Measurements from ENCODE around the gene SQOR.

Gene SQOR

DNA sequence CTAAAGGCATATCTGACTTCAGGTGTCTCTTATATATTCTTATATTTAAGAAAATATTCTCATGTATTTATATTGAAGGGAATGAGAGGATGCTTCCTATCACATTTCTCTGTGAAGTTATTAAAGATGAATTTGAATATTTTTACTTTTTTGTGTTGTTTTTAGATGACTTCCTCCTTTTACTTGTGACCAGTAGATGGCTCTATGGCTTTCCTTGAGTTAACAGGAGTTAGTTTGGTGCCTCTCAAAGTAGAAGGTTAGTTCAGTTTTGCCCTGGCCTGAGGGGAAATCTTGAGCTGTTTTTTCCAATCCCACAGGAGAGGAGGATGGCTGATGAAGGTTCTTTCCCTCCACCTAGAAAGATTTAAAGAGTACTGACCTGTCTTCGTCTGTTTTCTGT is 80.7 kb downstream of the SQOR start:
- no peak overlapping the region for H3K27ac ChIP-seq
- TF ChIP-seq, protein P1, sequence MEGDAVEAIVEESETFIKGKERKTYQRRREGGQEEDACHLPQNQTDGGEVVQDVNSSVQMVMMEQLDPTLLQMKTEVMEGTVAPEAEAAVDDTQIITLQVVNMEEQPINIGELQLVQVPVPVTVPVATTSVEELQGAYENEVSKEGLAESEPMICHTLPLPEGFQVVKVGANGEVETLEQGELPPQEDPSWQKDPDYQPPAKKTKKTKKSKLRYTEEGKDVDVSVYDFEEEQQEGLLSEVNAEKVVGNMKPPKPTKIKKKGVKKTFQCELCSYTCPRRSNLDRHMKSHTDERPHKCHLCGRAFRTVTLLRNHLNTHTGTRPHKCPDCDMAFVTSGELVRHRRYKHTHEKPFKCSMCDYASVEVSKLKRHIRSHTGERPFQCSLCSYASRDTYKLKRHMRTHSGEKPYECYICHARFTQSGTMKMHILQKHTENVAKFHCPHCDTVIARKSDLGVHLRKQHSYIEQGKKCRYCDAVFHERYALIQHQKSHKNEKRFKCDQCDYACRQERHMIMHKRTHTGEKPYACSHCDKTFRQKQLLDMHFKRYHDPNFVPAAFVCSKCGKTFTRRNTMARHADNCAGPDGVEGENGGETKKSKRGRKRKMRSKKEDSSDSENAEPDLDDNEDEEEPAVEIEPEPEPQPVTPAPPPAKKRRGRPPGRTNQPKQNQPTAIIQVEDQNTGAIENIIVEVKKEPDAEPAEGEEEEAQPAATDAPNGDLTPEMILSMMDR (conservative IDR thresholded peaks at IDR 0.05), result no peak; the same call in 1 of the 2 replicates
- no peak for TF ChIP-seq ZFX (IDR thresholded peaks at IDR 0.05)

DNA sequence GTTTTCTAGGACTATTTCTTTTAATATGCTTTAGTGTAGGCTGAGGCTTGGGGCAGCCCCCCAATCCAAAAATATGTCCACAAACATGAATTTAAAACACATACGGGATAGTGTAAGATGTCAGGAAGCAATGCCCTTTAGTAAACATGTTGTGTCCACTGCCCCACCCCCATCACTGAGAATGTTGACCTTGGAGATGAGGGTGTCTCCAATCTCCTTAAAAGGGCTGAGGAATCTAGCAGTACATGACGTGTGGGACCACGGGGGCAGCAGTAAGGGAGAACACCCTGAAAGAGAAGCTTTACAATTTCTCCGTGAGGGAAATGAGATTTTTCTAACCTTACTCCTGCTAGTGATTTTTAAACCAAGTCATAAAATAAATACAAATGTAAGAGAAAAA is 84.7 kb downstream of the SQOR start:
- no peak for TF ChIP-seq ZFX (IDR thresholded peaks at IDR 0.05)
- TF ChIP-seq, protein P1 (conservative IDR thresholded peaks at IDR 0.05), result no peak
- no peak overlapping the region for H3K27ac ChIP-seq

DNA sequence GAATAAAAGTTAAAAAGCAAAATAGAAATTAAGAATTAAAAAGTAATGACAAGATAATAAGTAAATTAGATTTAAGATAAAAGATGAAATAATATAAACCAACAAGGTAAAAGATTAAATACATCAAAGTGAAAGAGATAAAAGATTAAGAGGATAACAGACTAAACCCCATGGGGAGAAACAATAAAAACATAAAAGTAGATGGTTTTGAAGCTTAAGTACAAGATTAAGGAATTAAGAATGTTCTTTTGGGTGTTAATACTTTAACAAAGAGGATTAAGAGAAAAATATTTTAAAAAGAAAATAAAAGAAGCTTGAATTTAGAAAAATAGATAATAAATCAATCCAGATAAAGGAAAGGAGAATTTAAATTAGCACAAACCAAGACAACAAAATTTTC is 85.4 kb downstream of the SQOR start:
- no peak overlapping the region for H3K27ac ChIP-seq
- TF ChIP-seq ZFX (IDR thresholded peaks at IDR 0.05), result no peak
- TF ChIP-seq, protein P1 (conservative IDR thresholded peaks at IDR 0.05), result no peak

DNA sequence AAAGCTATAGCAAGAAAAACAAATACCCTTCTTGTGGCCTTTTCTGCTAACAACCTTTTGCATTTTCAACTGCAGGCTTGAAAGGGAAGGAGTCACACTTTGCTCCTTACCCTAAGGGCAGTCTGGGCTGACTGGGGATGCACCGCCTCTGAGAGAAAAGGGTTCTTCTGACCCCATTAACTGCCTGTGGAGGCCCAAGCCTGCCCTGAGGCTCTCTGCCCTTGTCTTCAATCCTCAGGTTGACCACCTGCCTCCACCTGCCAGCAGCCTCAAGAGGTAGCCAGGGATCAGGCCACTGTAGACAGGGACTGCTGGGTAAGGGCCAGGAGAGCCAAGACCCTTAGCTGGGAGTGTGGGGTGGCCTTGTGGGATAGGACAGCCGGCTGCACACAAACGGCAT is 93.8 kb downstream of the SQOR start:
- TF ChIP-seq, protein P1 (conservative IDR thresholded peaks at IDR 0.05), result no peak
- TF ChIP-seq ZFX (IDR thresholded peaks at IDR 0.05), result no peak

DNA sequence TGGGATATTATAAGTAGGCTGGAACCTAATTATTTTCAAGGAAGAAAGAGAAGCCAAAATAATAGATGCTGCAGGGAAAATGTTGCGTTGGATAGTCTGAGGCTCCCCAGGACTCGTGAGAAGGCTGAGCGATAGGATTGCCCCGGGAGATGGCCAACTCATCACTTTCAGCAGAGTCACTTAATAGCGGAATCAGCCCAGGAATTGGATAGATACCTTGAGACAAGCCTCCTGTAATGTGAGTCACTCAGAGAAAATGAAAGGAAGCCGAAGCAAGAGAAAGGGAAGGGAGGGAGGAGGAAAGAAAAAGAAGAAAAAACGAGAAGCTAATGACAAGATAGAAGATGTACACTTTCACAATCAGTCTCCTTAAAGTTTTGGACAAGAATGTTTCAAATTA is 94.3 kb downstream of the SQOR start:
- TF ChIP-seq, protein P1 (conservative IDR thresholded peaks at IDR 0.05), result no peak
- TF ChIP-seq ZFX (IDR thresholded peaks at IDR 0.05), result no peak
- H3K27ac ChIP-seq, result no peak overlapping the region

More for the DNA sequence above, 93.8 kb downstream of the SQOR start:
- H3K27ac ChIP-seq, result no peak overlapping the region

DNA sequence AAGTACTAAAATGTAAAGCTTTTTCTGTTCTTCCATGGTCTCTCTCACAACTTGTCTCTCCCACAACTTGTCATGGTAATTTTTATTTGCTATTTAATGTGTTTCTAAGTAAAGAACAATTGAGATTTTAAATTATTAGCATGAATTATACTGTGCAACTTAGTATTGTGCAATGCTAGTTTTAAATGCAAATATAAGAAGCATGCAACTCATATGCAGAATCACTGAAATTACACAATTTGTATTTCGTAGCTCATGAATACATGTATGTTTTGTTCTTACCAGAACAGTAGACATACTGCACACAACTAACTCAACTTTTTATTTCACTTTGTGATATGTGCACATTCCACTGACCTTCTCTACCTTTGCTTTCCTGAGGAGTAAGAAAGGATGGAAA is 96.5 kb downstream of the SQOR start:
- no peak for TF ChIP-seq ZFX (IDR thresholded peaks at IDR 0.05)
- TF ChIP-seq, protein P1 (conservative IDR thresholded peaks at IDR 0.05), result no peak
- H3K27ac ChIP-seq, result no peak overlapping the region

DNA sequence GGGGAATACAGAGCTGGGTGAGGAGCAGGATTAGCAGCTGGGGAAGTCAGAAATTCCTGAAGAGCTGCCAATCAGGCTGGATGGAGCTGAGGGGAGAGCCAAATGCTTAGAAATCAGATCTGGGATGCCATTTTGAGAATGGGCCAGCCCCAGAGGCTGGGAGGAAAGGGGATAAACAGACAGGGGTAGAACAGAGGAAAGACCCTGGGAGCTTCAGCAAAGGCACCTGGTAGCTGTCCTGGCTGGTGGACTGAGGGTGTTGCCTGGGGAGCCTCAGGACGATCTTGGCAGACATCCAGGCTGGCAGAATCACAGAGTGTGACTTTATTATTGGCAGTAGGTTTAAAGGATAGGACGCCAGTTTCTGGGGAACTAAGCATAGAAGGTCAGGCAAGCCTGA is 97.8 kb downstream of the SQOR start:
- H3K27ac ChIP-seq, result peak overlapping the region; percentile 50
- TF ChIP-seq ZFX (IDR thresholded peaks at IDR 0.05), result no peak
- TF ChIP-seq, protein P1 (conservative IDR thresholded peaks at IDR 0.05), result no peak
